Measurements from ENCODE around the gene MVB12B.

Gene MVB12B

GRCh38 chr9:126326228-126327005 lies at the start of gene MVB12B:
Gene MVB12B, plus strand, starts transcription at chr9:126326829. Its CDS starts 101 bp downstream, at chr9:126326930.
- TF ChIP-seq GATA2 (IDR thresholded peaks at IDR 0.05; ENCODE audit: low read depth, low read length): no peak
- TF ChIP-seq GATA3 (IDR thresholded peaks at IDR 0.05; ENCODE audit: low read depth, low read length): no peak

- TF ChIP-seq GATA3 (IDR thresholded peaks at IDR 0.05; ENCODE audit: low read depth, low read length) (no peak), GATA2 (IDR thresholded peaks at IDR 0.05; ENCODE audit: low read depth, low read length) (no peak)
Observed at GRCh38 chr9:126283799-126284465, 42.7 kb upstream of the MVB12B start.

GRCh38 chr9:126287166-126287866 lies 39.3 kb upstream of the MVB12B start:
- TF ChIP-seq GATA2 (IDR thresholded peaks at IDR 0.05; ENCODE audit: low read depth, low read length) (no peak), GATA3 (IDR thresholded peaks at IDR 0.05; ENCODE audit: low read depth, low read length) (no peak)

GRCh38 chr9:126290871-126291270 lies 35.8 kb upstream of the MVB12B start:
- no peak for TF ChIP-seq GATA3 (IDR thresholded peaks at IDR 0.05; ENCODE audit: low read depth, low read length)
- TF ChIP-seq GATA2 (IDR thresholded peaks at IDR 0.05; ENCODE audit: low read depth, low read length): no peak

- TF ChIP-seq GATA3 (IDR thresholded peaks at IDR 0.05; ENCODE audit: low read depth, low read length) (no peak), GATA2 (IDR thresholded peaks at IDR 0.05; ENCODE audit: low read depth, low read length) (no peak)
Observed at GRCh38 chr9:126291925-126292324, 34.7 kb upstream of the MVB12B start.

- TF ChIP-seq GATA2 (IDR thresholded peaks at IDR 0.05; ENCODE audit: low read depth, low read length): no peak
- no peak for TF ChIP-seq GATA3 (IDR thresholded peaks at IDR 0.05; ENCODE audit: low read depth, low read length)
Observed at GRCh38 chr9:126292736-126293521, 33.7 kb upstream of the MVB12B start.

- TF ChIP-seq GATA2 (IDR thresholded peaks at IDR 0.05; ENCODE audit: low read depth, low read length): no peak
- no peak for TF ChIP-seq GATA3 (IDR thresholded peaks at IDR 0.05; ENCODE audit: low read depth, low read length)
Observed at GRCh38 chr9:126293522-126293889, 33.1 kb upstream of the MVB12B start.

GRCh38 chr9:126294331-126295081 lies 32.1 kb upstream of the MVB12B start:
- TF ChIP-seq GATA3 (IDR thresholded peaks at IDR 0.05; ENCODE audit: low read depth, low read length): no peak
- no peak for TF ChIP-seq GATA2 (IDR thresholded peaks at IDR 0.05; ENCODE audit: low read depth, low read length)

- TF ChIP-seq GATA3 (IDR thresholded peaks at IDR 0.05; ENCODE audit: low read depth, low read length) (no peak), GATA2 (IDR thresholded peaks at IDR 0.05; ENCODE audit: low read depth, low read length) (no peak)
Observed at GRCh38 chr9:126295082-126295477, 31.5 kb upstream of the MVB12B start.

GRCh38 chr9:126295516-126295915 lies 31.1 kb upstream of the MVB12B start:
- no peak for TF ChIP-seq GATA3 (IDR thresholded peaks at IDR 0.05; ENCODE audit: low read depth, low read length)
- TF ChIP-seq GATA2 (IDR thresholded peaks at IDR 0.05; ENCODE audit: low read depth, low read length): no peak

- TF ChIP-seq GATA2 (IDR thresholded peaks at IDR 0.05; ENCODE audit: low read depth, low read length) (no peak), GATA3 (IDR thresholded peaks at IDR 0.05; ENCODE audit: low read depth, low read length) (no peak)
Observed at GRCh38 chr9:126295936-126296600, 30.6 kb upstream of the MVB12B start.

GRCh38 chr9:126296687-126297086 lies 29.9 kb upstream of the MVB12B start:
- no peak for TF ChIP-seq GATA2 (IDR thresholded peaks at IDR 0.05; ENCODE audit: low read depth, low read length)
- TF ChIP-seq GATA3 (IDR thresholded peaks at IDR 0.05; ENCODE audit: low read depth, low read length): no peak

- TF ChIP-seq GATA2 (IDR thresholded peaks at IDR 0.05; ENCODE audit: low read depth, low read length) (no peak), GATA3 (IDR thresholded peaks at IDR 0.05; ENCODE audit: low read depth, low read length) (no peak)
Observed at GRCh38 chr9:126297661-126298060, 29.0 kb upstream of the MVB12B start.
